CD14-positive monocyte (primary cell): ENCODE data around the gene ACACB. TPM values are rescaled to one million over a fixed set of nuclear protein-coding genes. Genes with fewer than 3 reads are reported as not detected.
A peak's percentile ranks its signal among the peaks of the same experiment; 100 is the strongest.

Source experiments
- DNase-seq, 3 donors: peaks; one replicate each; pipeline ENCODE4 v3.0.0-alpha.2; 2011 to 2022
- H2AFZ ChIP-seq: 2 replicates; pipeline ENCODE4 v1.6.0; 2012; ENCODE audit warnings: mild to moderate bottlenecking, low read depth, low read length, inconsistent platforms; ENCODE audit not compliant: insufficient read depth, poor library complexity, severe bottlenecking
- H3K27ac ChIP-seq, 2 donors: 1 replicate in 1 of 2; 2 replicates in 1 of 2; pipeline ENCODE4 v1.5.1; 2012 to 2013; ENCODE audit warnings: low read length in 2 of 2, control low read depth in 1 of 2, inconsistent platforms in 1 of 2, low read depth in 1 of 2, mild to moderate bottlenecking in 1 of 2
- H3K27me3 ChIP-seq, 2 donors: one replicate each; pipeline versions ENCODE4 v1.6.0 to v1.6.1; 2011 to 2013; ENCODE audit warnings: low read length in 2 of 2; ENCODE audit not compliant: control insufficient read depth in 2 of 2, insufficient read depth in 2 of 2
- H3K36me3 ChIP-seq, 2 donors: replicated peaks in 1 of 2; 1 replicate in 1 of 2; 2 replicates in 1 of 2; pipeline versions ENCODE4 v1.5.1 to v1.6.1; 2012 to 2013; ENCODE audit warnings: low read length in 2 of 2, control low read depth in 1 of 2, inconsistent platforms in 1 of 2, mild to moderate bottlenecking in 1 of 2; ENCODE audit not compliant: insufficient read depth in 2 of 2, control insufficient read depth in 1 of 2
- H3K4me1 ChIP-seq, 2 donors: 1 replicate in 1 of 2; 2 replicates in 1 of 2; pipeline versions ENCODE4 v1.5.1 to v1.6.1; 2012 to 2013; ENCODE audit warnings: low read length in 2 of 2, control low read depth in 1 of 2, inconsistent platforms in 1 of 2, mild to moderate bottlenecking in 1 of 2, moderate library complexity in 1 of 2; ENCODE audit not compliant: insufficient read depth in 2 of 2, control insufficient read depth in 1 of 2
- H3K4me2 ChIP-seq: replicated peaks from 2 replicates; pipeline ENCODE3; 2012; ENCODE audit warnings: low read length, moderate library complexity, mild to moderate bottlenecking; ENCODE audit not compliant: poor library complexity, severe bottlenecking; ENCODE audit errors: extremely low read depth
- H3K4me3 ChIP-seq, 3 experiments: fragments of 200-600 bp in 1 of 3; sonication (generic) in 1 of 3; replicated peaks in 1 of 3; 1 replicate in 2 of 3; 2 replicates in 1 of 3; pipeline ENCODE4 v1.5.1; 2011 to 2013; ENCODE audit warnings: low read length in 3 of 3, mild to moderate bottlenecking in 3 of 3, control low read depth in 2 of 3, low read depth in 2 of 3, inconsistent platforms in 1 of 3, moderate library complexity in 1 of 3
- H3K79me2 ChIP-seq: 2 replicates; pipeline ENCODE4 v1.6.0; 2012; ENCODE audit warnings: mild to moderate bottlenecking, control low read depth, inconsistent platforms, low read length, moderate library complexity; ENCODE audit not compliant: insufficient read depth
- H3K9ac ChIP-seq: 2 replicates; pipeline ENCODE4 v1.6.0; 2017; ENCODE audit warnings: low read length, mild to moderate bottlenecking; ENCODE audit not compliant: insufficient read depth, poor library complexity, severe bottlenecking
- H3K9me3 ChIP-seq, 2 donors: replicated peaks in 1 of 2; 1 replicate in 1 of 2; 2 replicates in 1 of 2; pipeline versions ENCODE4 v1.5.1 to v1.6.1; 2012 to 2013; ENCODE audit warnings: low read length in 2 of 2, control low read depth in 1 of 2; ENCODE audit not compliant: control insufficient read depth in 1 of 2, insufficient read depth in 1 of 2
- H4K20me1 ChIP-seq: 2 replicates; pipeline ENCODE4 v1.6.0; 2012; ENCODE audit warnings: mild to moderate bottlenecking, low read length, control low read depth, moderate library complexity; ENCODE audit not compliant: insufficient read depth
- H3K27ac Mint-ChIP-seq, 7 donors: one replicate each; pipeline ENCODE4 v1.8.0; 2020; ENCODE audit warnings: mild to moderate bottlenecking in 7 of 7, mixed read lengths in 7 of 7, moderate library complexity in 6 of 7, inconsistent platforms in 2 of 7
- H3K27me3 Mint-ChIP-seq, 3 donors: one replicate each; pipeline ENCODE4 v1.8.0; 2021 to 2022; ENCODE audit warnings: low read depth in 3 of 3, mild to moderate bottlenecking in 3 of 3, mixed read lengths in 3 of 3, moderate library complexity in 3 of 3, inconsistent platforms in 1 of 3
- H3K36me3 Mint-ChIP-seq, 2 donors: one replicate each; pipeline ENCODE4 v1.8.0; 2020; ENCODE audit warnings: mixed read lengths in 2 of 2, inconsistent platforms in 1 of 2, mild to moderate bottlenecking in 1 of 2
- H3K4me1 Mint-ChIP-seq: one replicate; pipeline ENCODE4 v1.8.0; 2020; ENCODE audit warnings: mild to moderate bottlenecking, mixed read lengths
- H3K4me3 Mint-ChIP-seq, 2 donors: one replicate each; pipeline ENCODE4 v1.8.0; 2020; ENCODE audit warnings: mild to moderate bottlenecking in 2 of 2, mixed read lengths in 2 of 2, moderate library complexity in 1 of 2
- H3K9me3 Mint-ChIP-seq, 7 donors: one replicate each; pipeline ENCODE4 v1.8.0; 2020 to 2022; ENCODE audit warnings: mixed read lengths in 7 of 7, mild to moderate bottlenecking in 6 of 7, moderate library complexity in 6 of 7, inconsistent platforms in 2 of 7
- CTCF ChIP-seq: fragments of 200-600 bp; IDR thresholded peaks from one replicate; pipeline ENCODE4 v1.8.0; 2022; ENCODE audit warnings: antibody characterized with exemption, mild to moderate bottlenecking
- WGBS: methylation state at CpG from one replicate; pipeline ENCODE4 v1.1.5; 2013; ENCODE audit warnings: missing lambda C conversion rate; ENCODE audit not compliant: insufficient coverage; 5-methylcytosine and 5-hydroxymethylcytosine counted together
- intact Hi-C, 2 donors: fragments of 100-400 bp; cut with micrococcal nuclease; formaldehyde crosslinking; loops; one replicate each; pipeline versions ENCODE4 v1.15.0 to v1.15.1; 2023
- polyA plus RNA-seq, 3 donors: library from polyadenylated mRNA; depleted of rRNA in 1 of 3; unstranded in 2 of 3; stranded (reverse) in 1 of 3; fragments of 300-500 nt in 2 of 3; fragments of >200 nt in 1 of 3; fragmentation: Illumina TruSeq in 2 of 3; gene quantifications; 1 replicate in 2 of 3; 2 replicates in 1 of 3; pipeline ENCODE4 v1.2.3, GENCODE V29; 2012 to 2021

Gene ACACB
- polyA plus RNA-seq, 3 donors: 0.14 to 5.0 (median 1.9) TPM

GRCh38 chr12:109294286-109294796 lies 178.0 kb downstream of the ACACB start:
- no peak overlapping the region for H3K27ac ChIP-seq
- H3K4me3 Mint-ChIP-seq: no peak overlapping the region
- H3K9me3 Mint-ChIP-seq: no peaks in the 10 kb centered on the region
- peaks cover 5% of the 10 kb centered on the region for H3K4me1 Mint-ChIP-seq
- no peak overlapping the region for H2AFZ ChIP-seq
- H3K27ac Mint-ChIP-seq: no peak overlapping the region
- DNase-seq: no peak
- no peak overlapping the region for H3K9ac ChIP-seq
- H3K36me3 Mint-ChIP-seq: no peaks in the 10 kb centered on the region
- TF ChIP-seq CTCF: no peak
- 95% methylated on average over 5 of the region's 5 CpGs for WGBS
- intact Hi-C loops: no loop called here
- no peaks in the 10 kb centered on the region for H3K36me3 ChIP-seq
- no peak overlapping the region for H3K4me2 ChIP-seq
- no peaks in the 10 kb centered on the region for H3K79me2 ChIP-seq
- no peaks in the 10 kb centered on the region for H4K20me1 ChIP-seq
- H3K4me1 ChIP-seq: peaks cover 0 to 6% of the 10 kb centered on the region in 2 donors
- no peak overlapping the region for H3K4me3 ChIP-seq
- peaks cover 0 to 29% of the 10 kb centered on the region in 2 donors for H3K27me3 ChIP-seq
- no peaks in the 10 kb centered on the region for H3K9me3 ChIP-seq
- peaks cover 18 to 37% (median 23%) of the 10 kb centered on the region in 3 donors for H3K27me3 Mint-ChIP-seq

GRCh38 chr12:109295764-109296425 lies 179.5 kb downstream of the ACACB start:
- Histone ChIP-seq H3K27me3 (peaks cover 0 to 25% of the 10 kb centered on the region in 2 donors), H3K9ac (no peak overlapping the region), H3K9me3 (no peaks in the 10 kb centered on the region), H3K79me2 (no peaks in the 10 kb centered on the region), H3K4me1 (peaks cover 0 to 6% of the 10 kb centered on the region in 2 donors), H3K4me2 (no peak overlapping the region), H3K27ac (no peak overlapping the region), H2AFZ (no peak overlapping the region), H4K20me1 (no peaks in the 10 kb centered on the region), H3K4me3 (no peak overlapping the region), H3K36me3 (no peaks in the 10 kb centered on the region)
- Mint-ChIP-seq H3K9me3 (no peaks in the 10 kb centered on the region), H3K27ac (no peak overlapping the region), H3K27me3 (peaks cover 15 to 31% (median 21%) of the 10 kb centered on the region in 3 donors), H3K4me1 (peaks cover 5% of the 10 kb centered on the region), H3K36me3 (no peaks in the 10 kb centered on the region), H3K4me3 (peak overlapping the region in 1 of 2 donors; percentile 47)
- intact Hi-C loops: no loop called here
- TF ChIP-seq CTCF: no peak
- 77% methylated on average over 11 of the region's 13 CpGs for WGBS
- no peak for DNase-seq
